DND-41 (cell line): Measurements from ENCODE around the gene IVD.

Experiments
- ATAC-seq: fragments of 200-7000 bp; cut with Tn5 transposase; 3 replicates; pipeline ENCODE4 v1.9.1; 2021; ENCODE audit warnings: low read depth; ENCODE audit not compliant: insufficient read depth
- DNase-seq: peaks from one replicate; pipeline ENCODE4 v3.0.0-alpha.2; 2020
- H2AFZ ChIP-seq: 2 replicates; pipeline ENCODE4 v1.6.0; 2012; ENCODE audit warnings: low read depth, low read length
- H3K27ac ChIP-seq: 2 replicates; pipeline ENCODE4 v1.5.1; 2012; ENCODE audit warnings: low read length, inconsistent platforms
- H3K27me3 ChIP-seq: fragments of 200-600 bp; sonication (generic); 2 replicates; pipeline ENCODE4 v1.6.0; 2012; ENCODE audit warnings: low read length, mild to moderate bottlenecking, inconsistent platforms; ENCODE audit not compliant: insufficient read depth, poor library complexity
- H3K36me3 ChIP-seq: 2 replicates; pipeline ENCODE4 v1.5.1; 2012; ENCODE audit warnings: low read length, inconsistent platforms; ENCODE audit not compliant: insufficient read depth
- H3K4me1 ChIP-seq: 2 replicates; pipeline ENCODE4 v1.5.1; 2012; ENCODE audit warnings: mild to moderate bottlenecking, low read length; ENCODE audit not compliant: insufficient read depth
- H3K4me2 ChIP-seq: 2 replicates; pipeline ENCODE4 v1.6.0; 2012; ENCODE audit warnings: mild to moderate bottlenecking, moderate library complexity, low read length, inconsistent platforms; ENCODE audit not compliant: insufficient read depth
- H3K4me3 ChIP-seq, 2 experiments: fragments of 200-600 bp in 1 of 2; shearing (Covaris generic) in 1 of 2; 2 replicates each; pipeline ENCODE4 v1.5.1; 2012 to 2016; ENCODE audit warnings: inconsistent platforms in 2 of 2, low read length in 2 of 2, mild to moderate bottlenecking in 2 of 2, low read depth in 1 of 2, moderate library complexity in 1 of 2
- H3K79me2 ChIP-seq: 2 replicates; pipeline ENCODE4 v1.6.0; 2012; ENCODE audit warnings: low read length, inconsistent platforms; ENCODE audit not compliant: insufficient read depth
- H3K9ac ChIP-seq: 2 replicates; pipeline ENCODE4 v1.6.0; 2012; ENCODE audit warnings: low read depth, mild to moderate bottlenecking, inconsistent platforms, low read length, moderate library complexity
- H3K9me3 ChIP-seq: 2 replicates; pipeline ENCODE4 v1.5.1; 2012; ENCODE audit warnings: low read length, moderate library complexity, mild to moderate bottlenecking, inconsistent platforms; ENCODE audit not compliant: insufficient read depth, severe bottlenecking
- H4K20me1 ChIP-seq: 2 replicates; pipeline ENCODE4 v1.6.0; 2012; ENCODE audit warnings: low read length; ENCODE audit not compliant: insufficient read depth
- CTCF ChIP-seq: IDR thresholded peaks from 2 replicates; pipeline ENCODE4 v1.5.1; 2012; ENCODE audit warnings: borderline replicate concordance, low read length, moderate library complexity, mild to moderate bottlenecking; ENCODE audit not compliant: poor library complexity, severe bottlenecking; ENCODE audit errors: extremely low read depth
- EZH2 ChIP-seq: IDR thresholded peaks from 3 replicates; pipeline ENCODE4 v1.6.1; 2012; ENCODE audit warnings: borderline replicate concordance, low read depth, mild to moderate bottlenecking, moderate library complexity, low read length, inconsistent platforms; ENCODE audit not compliant: severe bottlenecking

The IVD gene

DNA sequence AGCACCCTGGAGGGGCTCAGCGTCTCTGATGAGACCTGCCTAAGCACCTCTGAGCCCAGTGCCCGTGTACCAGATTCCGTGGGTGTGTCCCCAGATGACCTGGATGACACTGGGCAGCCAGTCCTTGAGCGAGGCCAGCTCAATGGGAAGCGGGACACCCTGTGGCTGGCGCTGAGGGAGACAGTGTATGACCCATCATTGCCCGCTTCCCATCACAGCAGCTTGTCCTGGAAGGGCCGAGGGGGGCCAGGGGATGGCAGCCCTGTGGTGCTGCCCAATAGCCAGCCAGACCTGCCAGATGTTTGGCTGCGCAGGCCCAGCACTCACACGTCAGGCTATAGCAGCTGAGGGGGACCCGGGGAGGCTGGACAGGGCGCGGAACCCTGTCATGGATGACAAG is 35.6 kb upstream of the IVD start:
- Histone ChIP-seq H3K27ac (no peak overlapping the region), H3K4me1 (peaks cover 18% of the 10 kb centered on the region), H3K9me3 (no peaks in the 10 kb centered on the region), H3K9ac (no peak overlapping the region), H3K4me3 (no peak overlapping the region), H2AFZ (no peak overlapping the region), H3K4me2 (no peak overlapping the region), H3K79me2 (no peaks in the 10 kb centered on the region), H4K20me1 (no peaks in the 10 kb centered on the region), H3K36me3 (no peaks in the 10 kb centered on the region), H3K27me3 (no peaks in the 10 kb centered on the region)
- DNase-seq (no peak), ATAC-seq (no peak)
- TF ChIP-seq EZH2 (no peak), CTCF (no peak)

DNA sequence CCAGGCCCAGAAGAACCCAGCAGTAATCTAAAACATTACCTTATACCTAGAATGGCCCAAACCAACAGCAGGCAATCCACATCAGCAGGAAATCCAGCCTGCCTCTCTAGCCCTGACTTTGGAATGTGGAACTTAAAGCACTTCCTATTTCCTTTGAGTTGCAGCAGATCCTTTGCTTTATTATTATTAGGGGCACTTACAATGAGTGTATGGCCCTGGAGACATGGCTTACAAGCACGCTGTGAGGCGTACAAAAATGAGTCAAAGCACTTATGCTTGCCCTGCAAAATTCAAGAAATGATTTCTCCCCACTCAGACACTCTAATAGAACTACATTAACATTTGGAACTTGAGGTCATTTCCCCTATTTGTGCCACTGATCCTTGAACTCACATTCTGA is 32.6 kb upstream of the IVD start:
- no peak overlapping the region for H3K9ac ChIP-seq
- no peaks in the 10 kb centered on the region for H3K79me2 ChIP-seq
- H3K4me2 ChIP-seq = no peak overlapping the region
- H3K27ac ChIP-seq = no peak overlapping the region
- no peaks in the 10 kb centered on the region for H3K27me3 ChIP-seq
- DNase-seq (no peak), ATAC-seq (no peak)
- no peaks in the 10 kb centered on the region for H3K9me3 ChIP-seq
- H2AFZ ChIP-seq = no peak overlapping the region
- no peaks in the 10 kb centered on the region for H3K36me3 ChIP-seq
- peaks cover 7% of the 10 kb centered on the region for H3K4me1 ChIP-seq
- H4K20me1 ChIP-seq = no peaks in the 10 kb centered on the region
- TF ChIP-seq CTCF (no peak), EZH2 (no peak)
- no peak overlapping the region for H3K4me3 ChIP-seq

DNA sequence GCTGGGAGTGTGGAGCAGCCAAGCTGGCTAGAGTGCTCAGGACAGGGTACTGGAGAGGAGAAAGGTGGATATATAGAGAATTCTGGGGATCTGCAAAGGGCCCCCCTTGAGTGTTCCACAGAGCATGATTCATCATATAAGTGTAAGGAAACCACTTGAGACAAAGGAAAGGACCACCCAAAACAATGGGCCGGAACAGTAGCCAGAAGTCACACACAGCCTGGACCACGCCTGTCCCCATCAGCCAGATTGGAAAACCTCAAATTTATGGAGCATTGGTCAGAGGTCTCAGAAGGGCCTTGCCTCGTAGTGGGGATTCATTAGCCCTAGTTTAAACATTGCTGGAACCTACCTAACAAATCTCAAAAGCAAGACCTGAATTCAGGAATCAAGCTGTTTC is 28.0 kb upstream of the IVD start:
- no peaks in the 10 kb centered on the region for H3K9me3 ChIP-seq
- H4K20me1 ChIP-seq = no peaks in the 10 kb centered on the region
- H3K4me2 ChIP-seq = no peak overlapping the region
- DNase-seq (no peak), ATAC-seq (no peak)
- peaks cover 3% of the 10 kb centered on the region for H3K4me1 ChIP-seq
- H3K79me2 ChIP-seq = no peaks in the 10 kb centered on the region
- H3K36me3 ChIP-seq = no peaks in the 10 kb centered on the region
- no peak for TF ChIP-seq CTCF
- TF ChIP-seq EZH2 = no peak
- no peak overlapping the region for H2AFZ ChIP-seq
- no peak overlapping the region for H3K9ac ChIP-seq
- H3K4me3 ChIP-seq = no peak overlapping the region
- no peak overlapping the region for H3K27ac ChIP-seq
- no peaks in the 10 kb centered on the region for H3K27me3 ChIP-seq

DNA sequence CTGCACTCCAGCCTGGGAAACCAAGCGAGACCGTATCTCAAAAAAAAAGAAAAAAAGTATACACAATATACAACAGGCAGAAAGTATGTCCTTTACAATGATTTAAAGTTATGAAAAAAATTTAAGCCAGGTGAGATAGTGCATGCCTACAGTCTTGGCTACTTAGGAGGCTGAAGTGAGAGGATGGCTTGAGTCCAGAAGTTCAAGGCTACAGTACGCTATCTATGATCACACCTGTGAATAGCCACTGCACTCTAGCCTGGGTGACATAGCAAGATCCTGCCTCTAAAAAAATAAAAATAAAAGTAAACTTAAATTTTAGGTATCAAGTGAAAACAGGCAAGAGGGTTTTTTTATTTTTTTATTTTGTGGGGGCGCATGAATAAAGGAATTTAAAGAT is 26.2 kb upstream of the IVD start:
- Histone ChIP-seq H3K27ac (no peak overlapping the region), H3K9ac (no peak overlapping the region), H3K36me3 (peaks cover 2% of the 10 kb centered on the region; the same call in 1 of the 2 replicates), H3K79me2 (peaks cover 15% of the 10 kb centered on the region), H2AFZ (no peak overlapping the region), H3K9me3 (no peaks in the 10 kb centered on the region), H3K4me3 (no peak overlapping the region), H4K20me1 (peaks cover under 1% of the 10 kb centered on the region; the same call in 1 of the 2 replicates), H3K4me1 (peaks cover 14% of the 10 kb centered on the region), H3K27me3 (no peaks in the 10 kb centered on the region), H3K4me2 (no peak overlapping the region)
- DNase-seq = no peak
- ATAC-seq = no peak
- TF ChIP-seq EZH2 (no peak), CTCF (no peak)
